ENCODE measurements around the gene OPN1MW3.
"Not testable (repeated sequence)": the region's sequence is repeated elsewhere in the genome, so short reads cannot be mapped to it uniquely, and the experiment has no call there.

The OPN1MW3 gene

GRCh38 chrX:154263072-154263471, 5.7 kb downstream of the OPN1MW3 start:
- H3K4me1 ChIP-seq; H3K27ac ChIP-seq; H3K27me3 ChIP-seq; DNase-seq; H3K36me3 ChIP-seq; H3K4me3 ChIP-seq; intact Hi-C loops (cut with DNase I; ENCODE audit: low total_unique reads); H3K9me3 ChIP-seq: not testable (repeated sequence)

- H3K27ac ChIP-seq; H3K9me3 ChIP-seq; H3K4me1 ChIP-seq; H3K4me3 ChIP-seq; H3K36me3 ChIP-seq; DNase-seq; H3K27me3 ChIP-seq; intact Hi-C loops (cut with DNase I; ENCODE audit: low total_unique reads): not testable (repeated sequence)
Observed at GRCh38 chrX:154269245-154269644, 11.9 kb downstream of the OPN1MW3 start.

- intact Hi-C loops (cut with DNase I; ENCODE audit: low total_unique reads); H3K9me3 ChIP-seq; H3K4me1 ChIP-seq; H3K36me3 ChIP-seq; H3K4me3 ChIP-seq; DNase-seq; H3K27ac ChIP-seq; H3K27me3 ChIP-seq: not testable (repeated sequence)
Observed at GRCh38 chrX:154284489-154285338, 27.3 kb downstream of the OPN1MW3 start.

- intact Hi-C loops (cut with DNase I; ENCODE audit: low total_unique reads); H3K4me3 ChIP-seq; H3K4me1 ChIP-seq; H3K27me3 ChIP-seq; H3K9me3 ChIP-seq; DNase-seq; H3K27ac ChIP-seq; H3K36me3 ChIP-seq: not testable (repeated sequence)
Observed at GRCh38 chrX:154286406-154286805, 29.0 kb downstream of the OPN1MW3 start.

GRCh38 chrX:154294791-154295574, 37.6 kb downstream of the OPN1MW3 start, which contains the start of gene TEX28:
Gene TEX28, minus strand, starts transcription at chrX:154295124. Its CDS starts 3,007 bp downstream, at chrX:154292117.
- H3K27me3 ChIP-seq, result no peaks in the 10 kb centered on the region
- no peak for DNase-seq
- H3K4me3 ChIP-seq, result no peak within 1 kb of the TSS
- no peaks in the 10 kb centered on the region for H3K4me1 ChIP-seq
- no peak within 1 kb of the TSS for H3K27ac ChIP-seq
- intact Hi-C loops (cut with DNase I; ENCODE audit: low total_unique reads), result no loop called here
- no peaks in the 10 kb centered on the region for H3K9me3 ChIP-seq
- TF ChIP-seq CTCF (IDR thresholded peaks at IDR 0.05), result no peak
- no peaks in the 10 kb centered on the region for H3K36me3 ChIP-seq

GRCh38 chrX:154295664-154296310, 38.4 kb downstream of the OPN1MW3 start, which contains the start of gene TKTL1:
Gene TKTL1, plus strand, starts transcription at chrX:154295795. Its CDS starts 65 bp downstream, at chrX:154295860.
- no peaks in the 10 kb centered on the region for H3K27me3 ChIP-seq
- H3K36me3 ChIP-seq, result no peaks in the 10 kb centered on the region
- H3K4me3 ChIP-seq, result no peak within 1 kb of the TSS
- TF ChIP-seq CTCF (IDR thresholded peaks at IDR 0.05), result no peak
- intact Hi-C loops (cut with DNase I; ENCODE audit: low total_unique reads), result no loop called here
- no peaks in the 10 kb centered on the region for H3K4me1 ChIP-seq
- H3K27ac ChIP-seq, result no peak within 1 kb of the TSS
- H3K9me3 ChIP-seq, result no peaks in the 10 kb centered on the region
- no peak for DNase-seq

- no peaks in the 10 kb centered on the region for H3K27me3 ChIP-seq
- no peak for DNase-seq
- intact Hi-C loops (cut with DNase I; ENCODE audit: low total_unique reads), result no loop called here
- no peak overlapping the region for H3K27ac ChIP-seq
- no peak overlapping the region for H3K4me3 ChIP-seq
- no peak for TF ChIP-seq CTCF (IDR thresholded peaks at IDR 0.05)
- H3K9me3 ChIP-seq, result no peaks in the 10 kb centered on the region
- H3K36me3 ChIP-seq, result no peaks in the 10 kb centered on the region
- no peaks in the 10 kb centered on the region for H3K4me1 ChIP-seq
Observed at GRCh38 chrX:154296731-154297130, 39.3 kb downstream of the OPN1MW3 start.
